Measurements from ENCODE around the gene HMCN2.

HMCN2 gene

DNA sequence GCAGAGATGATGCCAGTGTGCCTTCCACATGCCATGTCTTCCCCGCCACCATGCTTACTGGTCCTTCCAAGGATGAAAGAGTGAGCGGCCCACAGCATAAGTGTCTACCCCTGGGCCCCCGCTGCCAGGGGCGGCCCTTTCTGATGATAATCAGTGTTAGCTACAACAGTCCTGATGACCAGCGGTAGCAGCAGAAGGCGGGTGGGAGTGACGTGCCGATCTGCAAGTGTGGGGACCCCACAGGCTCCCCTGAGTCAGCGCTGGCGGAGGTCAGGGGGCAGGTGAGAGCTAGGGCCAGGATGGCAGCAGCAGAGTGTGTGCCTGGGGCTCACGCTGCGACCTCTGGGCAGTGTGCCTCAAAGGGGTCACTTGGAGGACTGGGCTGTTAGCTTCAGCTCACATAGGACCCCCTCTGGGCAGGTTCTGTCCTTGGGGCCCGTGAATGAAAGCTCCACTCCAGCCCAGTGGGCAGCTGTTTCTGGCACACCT, 80.4 kb downstream of the HMCN2 start:
- DNase-seq (ENCODE audit: low spot score) = no peak

DNA sequence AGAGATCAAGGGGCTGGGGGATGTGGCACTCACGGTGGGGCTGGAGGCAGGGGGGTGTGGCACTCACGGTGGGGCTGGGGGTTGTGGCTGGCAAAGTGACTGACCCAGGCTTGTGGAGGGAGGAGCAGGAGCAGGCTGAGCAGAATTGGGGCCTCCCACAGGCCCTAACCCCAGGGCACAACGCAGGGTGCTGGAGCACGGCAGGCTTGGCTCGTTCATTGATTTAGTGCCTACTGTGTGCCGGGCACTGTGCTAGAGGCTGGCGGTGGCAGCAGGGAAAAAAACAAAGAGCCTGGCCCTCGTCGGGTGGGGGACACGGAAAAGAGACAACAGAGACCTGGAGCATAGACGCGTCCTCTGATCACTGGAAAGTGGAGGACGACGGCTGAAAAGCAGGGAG, 80.9 kb downstream of the HMCN2 start:
- no peak for DNase-seq (ENCODE audit: low spot score)

DNA sequence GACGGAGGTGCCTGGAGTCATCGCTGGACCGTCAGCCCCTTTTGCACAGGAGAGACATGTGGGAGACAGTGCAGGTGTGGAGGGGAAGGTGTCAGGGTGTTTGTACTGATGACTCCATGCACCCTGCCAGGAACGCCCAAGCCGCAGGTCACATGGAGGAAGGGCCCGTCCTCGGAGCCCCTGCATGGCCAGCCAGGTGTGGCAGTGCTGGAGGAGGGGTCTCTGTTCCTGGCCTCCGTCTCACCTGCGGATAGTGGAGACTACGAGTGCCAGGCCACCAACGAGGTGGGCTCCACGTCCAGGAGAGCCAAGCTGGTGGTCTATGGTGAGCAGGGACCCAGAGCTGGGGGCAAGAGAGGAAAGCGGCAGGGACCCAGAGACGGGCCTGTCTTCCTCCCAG, 81.5 kb downstream of the HMCN2 start:
- DNase-seq (ENCODE audit: low spot score) = no peak

DNA sequence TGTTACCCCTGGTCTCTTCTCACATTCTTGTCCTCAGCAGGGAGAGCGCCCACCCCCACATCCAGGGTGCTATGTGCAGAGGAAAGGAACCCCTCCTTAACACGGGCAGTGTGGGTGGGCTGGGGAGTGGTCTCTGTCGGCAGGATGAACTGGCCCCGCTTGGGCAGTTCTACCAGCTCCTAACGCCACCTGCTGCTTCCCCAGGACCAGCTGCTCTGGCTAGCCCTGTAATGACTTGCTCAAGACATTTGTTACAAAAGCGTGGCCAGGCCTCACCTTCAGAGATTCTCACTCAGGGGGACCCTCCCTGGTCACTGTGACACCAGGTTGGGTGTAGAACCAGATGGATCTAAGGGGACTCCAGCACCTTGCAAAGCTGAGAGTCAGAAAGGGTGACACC, 82.4 kb downstream of the HMCN2 start:
- DNase-seq (ENCODE audit: low spot score) = no peak

DNA sequence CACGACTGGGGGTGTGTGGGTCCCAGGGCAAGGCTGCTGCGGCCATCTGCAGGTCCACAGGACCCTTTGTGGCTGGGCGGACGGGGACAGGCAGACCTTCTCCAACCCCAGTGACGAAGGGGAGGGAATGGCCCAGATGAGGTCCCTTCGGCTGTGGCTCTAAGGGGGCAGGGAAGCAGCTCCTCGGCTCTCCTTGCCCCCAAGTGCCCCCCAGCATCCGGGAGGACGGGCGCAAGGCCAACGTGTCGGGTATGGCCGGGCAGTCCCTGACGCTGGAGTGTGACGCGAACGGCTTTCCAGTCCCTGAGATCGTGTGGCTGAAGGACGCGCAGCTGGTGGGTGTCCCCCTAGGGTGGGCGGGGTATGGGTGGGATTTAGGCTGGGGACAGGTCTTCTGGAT, 82.8 kb downstream of the HMCN2 start:
- DNase-seq (ENCODE audit: low spot score) = no peak

DNA sequence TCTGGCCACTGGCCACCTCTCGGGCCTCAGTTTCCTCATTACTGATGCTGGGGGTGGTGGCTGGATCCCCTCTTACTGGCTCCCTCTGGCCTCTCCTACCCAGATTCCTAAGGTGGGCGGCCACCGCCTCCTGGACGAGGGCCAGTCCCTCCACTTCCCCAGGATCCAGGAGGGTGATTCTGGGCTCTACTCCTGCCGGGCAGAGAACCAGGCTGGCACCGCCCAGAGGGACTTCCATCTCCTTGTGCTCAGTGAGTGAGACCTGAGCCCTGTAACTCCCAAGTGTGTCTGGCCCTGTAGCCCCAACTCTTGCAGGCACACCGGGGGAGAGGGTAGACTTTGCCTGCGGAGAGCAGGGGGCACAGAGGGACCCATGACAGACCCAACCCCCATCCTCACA, 83.3 kb downstream of the HMCN2 start:
- no peak for DNase-seq (ENCODE audit: low spot score)

DNA sequence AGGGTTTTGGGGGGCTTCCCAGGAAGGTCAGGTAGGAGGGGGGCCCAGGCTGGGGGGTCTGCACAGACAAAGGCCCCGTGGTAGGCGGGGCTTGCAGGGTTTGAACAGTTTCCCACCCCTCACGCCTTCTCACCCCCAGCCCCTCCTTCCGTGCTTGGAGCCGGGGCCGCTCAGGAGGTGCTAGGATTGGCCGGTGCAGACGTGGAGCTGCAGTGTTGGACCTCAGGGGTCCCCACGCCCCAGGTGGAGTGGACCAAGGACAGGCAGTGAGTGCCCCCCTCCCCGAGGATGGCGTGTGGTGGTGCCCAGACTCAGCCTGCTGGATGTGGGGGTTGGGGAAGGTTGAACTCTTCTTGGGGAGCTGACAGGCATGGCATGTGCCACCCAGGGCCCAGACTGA, 83.8 kb downstream of the HMCN2 start:
- no peak for DNase-seq (ENCODE audit: low spot score)

DNA sequence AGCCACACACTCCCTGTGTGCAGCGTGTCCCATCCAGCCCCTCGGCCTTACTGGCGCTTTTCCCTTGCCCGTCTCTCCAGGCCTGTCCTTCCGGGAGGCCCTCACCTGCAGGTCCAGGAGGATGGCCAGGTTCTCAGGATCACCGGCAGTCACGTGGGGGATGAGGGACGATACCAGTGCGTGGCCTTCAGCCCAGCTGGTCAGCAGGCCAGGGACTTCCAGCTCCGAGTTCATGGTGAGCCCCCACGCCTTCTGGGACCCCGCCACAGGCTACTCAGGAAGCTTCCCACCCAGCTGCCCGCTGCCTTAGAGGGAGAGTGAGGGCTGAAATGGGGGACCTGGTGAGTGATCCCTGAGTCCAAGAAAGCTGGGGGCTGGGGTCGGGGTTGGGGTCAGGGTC, 85.8 kb downstream of the HMCN2 start:
- no peak for DNase-seq (ENCODE audit: low spot score)

DNA sequence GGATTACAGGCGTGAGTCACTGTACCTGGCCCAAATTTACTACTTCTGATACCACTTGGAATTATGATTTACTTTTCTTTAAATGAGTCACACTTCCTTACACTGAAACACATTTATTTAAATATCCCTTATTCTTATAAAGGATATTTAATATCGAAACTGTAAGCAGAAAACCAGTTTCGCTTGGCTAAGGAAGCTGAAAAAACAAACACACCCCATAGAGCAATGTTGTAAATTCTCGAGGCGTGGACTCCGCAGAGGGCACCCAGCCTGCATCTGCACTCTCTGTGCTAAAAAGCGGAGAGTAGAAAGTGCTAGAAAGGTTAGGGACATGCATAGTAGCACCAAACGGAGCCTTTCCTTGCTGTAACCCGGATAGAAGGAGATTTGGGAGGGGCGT, 86.5 kb downstream of the HMCN2 start:
- no peak for DNase-seq (ENCODE audit: low spot score)

DNA sequence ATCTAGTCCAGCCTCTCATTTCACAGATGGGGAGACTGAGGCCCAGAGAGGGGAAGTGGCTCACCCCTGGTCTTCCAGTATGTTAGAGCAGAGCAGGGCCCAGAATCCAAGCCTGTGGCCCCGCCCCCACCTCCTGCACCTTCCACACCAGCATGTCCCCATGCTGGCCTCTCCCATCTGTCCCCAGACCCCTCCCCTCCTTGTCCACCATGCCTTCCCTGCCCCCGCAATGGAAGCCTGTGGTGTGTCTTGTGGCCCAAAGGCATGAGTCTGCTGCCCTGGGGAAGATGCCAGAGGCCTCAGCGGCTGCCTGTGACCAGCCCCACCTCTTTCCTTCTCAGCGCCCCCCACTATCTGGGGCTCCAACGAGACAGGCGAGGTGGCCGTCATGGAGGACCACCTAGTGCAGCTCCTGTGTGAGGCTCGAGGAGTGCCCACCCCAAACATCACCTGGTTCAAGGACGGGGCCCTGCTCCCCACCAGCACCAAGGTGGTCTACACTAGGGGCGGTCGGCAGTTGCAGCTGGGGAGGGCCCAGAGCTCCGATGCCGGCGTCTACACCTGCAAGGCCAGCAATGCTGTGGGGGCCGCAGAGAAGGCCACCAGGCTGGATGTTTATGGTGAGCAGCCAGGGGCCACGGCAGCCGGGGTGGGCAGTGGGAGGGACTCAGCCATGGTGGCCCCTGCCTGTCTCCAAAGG, 87.2 kb downstream of the HMCN2 start:
- no peak for DNase-seq (ENCODE audit: low spot score)

DNA sequence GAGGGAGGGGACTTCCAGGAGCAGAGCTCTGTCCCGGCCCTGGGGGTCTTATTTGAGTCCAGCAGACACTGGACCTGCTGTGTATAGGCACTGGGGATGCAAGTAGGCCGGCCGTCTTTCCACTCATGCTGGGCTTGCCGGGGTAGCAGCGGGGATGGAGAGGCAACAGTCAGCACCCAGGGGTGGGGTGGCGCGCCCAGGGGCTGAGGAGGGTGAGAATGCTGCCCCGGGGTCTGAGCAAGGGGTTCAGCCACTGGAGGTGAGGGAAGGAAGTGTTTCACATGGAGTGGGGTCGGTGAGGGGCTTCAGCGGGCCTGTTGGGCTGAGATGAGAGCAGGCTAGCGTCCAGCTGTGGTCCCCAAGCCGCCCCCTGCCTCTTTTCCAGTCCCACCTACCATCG, 88.8 kb downstream of the HMCN2 start:
- no peak for DNase-seq (ENCODE audit: low spot score)

DNA sequence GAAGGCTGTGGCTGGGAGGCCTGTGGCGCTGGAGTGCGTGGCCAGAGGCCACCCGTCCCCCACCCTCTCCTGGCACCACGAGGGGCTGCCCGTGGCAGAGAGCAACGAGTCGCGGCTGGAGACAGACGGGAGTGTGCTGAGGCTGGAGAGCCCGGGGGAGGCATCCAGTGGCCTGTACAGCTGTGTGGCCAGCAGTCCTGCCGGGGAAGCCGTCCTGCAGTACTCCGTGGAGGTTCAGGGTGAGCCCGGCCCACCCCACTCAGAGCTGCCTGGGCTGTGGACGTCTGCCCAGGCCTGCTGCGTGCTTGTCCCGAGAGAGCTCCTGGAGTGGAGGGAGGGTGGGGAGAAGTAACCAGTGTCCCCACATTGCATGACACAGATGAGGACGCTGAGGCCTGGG, 89.2 kb downstream of the HMCN2 start:
- DNase-seq (ENCODE audit: low spot score) = no peak

DNA sequence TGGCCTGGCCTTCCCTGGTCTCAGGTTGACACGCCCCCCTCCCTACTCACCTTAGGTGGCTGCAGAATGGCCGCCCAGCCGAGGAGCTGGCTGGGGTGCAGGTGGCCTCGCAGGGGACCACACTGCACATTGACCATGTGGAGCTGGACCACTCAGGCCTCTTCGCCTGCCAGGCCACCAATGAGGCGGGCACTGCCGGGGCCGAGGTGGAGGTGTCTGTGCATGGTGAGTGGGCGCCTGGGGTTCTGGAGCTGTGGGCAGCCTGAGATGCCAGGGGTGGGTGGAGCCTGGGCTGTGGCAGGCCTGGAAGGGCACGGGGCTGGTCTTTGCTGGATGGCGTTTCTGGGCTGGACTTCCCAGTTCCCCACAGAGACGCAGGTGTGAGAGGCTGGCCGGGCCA, 90.5 kb downstream of the HMCN2 start:
- no peak for DNase-seq (ENCODE audit: low spot score)

DNA sequence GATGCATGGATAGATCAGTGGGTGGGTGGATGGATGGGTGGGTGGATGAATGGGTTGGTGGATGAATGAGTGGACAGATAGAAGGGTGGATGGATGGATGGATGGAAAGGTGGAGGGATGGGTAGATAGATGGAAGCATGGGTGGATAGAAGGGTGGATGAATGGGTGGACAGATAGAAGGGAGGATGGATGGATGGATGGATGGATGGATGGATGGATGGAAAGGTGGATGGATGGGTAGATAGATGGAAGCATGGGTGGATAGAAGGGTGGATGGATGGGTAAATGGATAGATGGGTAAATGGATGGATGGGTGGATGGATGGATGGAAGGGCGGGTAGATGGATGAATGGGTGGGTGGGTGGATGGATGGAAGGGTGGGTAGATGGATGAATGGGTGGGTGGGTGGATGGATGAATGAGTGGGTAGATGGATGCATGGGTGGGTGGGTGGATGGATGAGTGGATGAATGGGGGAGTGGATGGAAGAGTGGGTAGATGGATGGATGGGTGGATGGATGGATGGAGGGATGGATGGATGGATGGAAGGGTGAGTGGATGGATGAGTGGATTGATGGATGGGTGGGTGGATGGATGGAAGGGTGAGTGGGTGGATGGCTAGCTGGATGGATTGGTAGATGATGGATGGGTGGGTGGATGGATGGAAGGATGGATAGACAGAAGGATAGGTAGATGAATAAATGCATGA, 91.5 kb downstream of the HMCN2 start:
- no peak for DNase-seq (ENCODE audit: low spot score)

DNA sequence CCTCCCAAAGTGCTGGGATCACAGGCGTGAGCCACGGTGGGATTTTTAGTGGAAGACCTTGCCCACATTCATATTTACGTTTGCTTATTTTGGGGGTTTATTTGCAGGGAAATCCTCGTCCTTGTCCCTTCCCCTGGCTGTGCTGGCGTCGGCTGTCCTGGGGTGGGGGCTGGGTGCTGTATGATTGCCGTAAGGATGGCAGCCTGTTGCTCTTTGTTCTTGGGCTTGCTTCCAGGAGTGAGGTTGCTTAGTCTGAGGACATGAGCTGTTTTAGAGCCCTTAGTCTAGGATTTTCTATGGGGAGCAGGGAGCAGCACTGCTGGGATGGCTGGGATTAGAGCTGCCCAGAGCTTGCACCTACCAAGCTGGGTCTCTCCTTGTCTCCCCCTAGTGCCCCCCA, 93.4 kb downstream of the HMCN2 start:
- DNase-seq (ENCODE audit: low spot score) = no peak

DNA sequence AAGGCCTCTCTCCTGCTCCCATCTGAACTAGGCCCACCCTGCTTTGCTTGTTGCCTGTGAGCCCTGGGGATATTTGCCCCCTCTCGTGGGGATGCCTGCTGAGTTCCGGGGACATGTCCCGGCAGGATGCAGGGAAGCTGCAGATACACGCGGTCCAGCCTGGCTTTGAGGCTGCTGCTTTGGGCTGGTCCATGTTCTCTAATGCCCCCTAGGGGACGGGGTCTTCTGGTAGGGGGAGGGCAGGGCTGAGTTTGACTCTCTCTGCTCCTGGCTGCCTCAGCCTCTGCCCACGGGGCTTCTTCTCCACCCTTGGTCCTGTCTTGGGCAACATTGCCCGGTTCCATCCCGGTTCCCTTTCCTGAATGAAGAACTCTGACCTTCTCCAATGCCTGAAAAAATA, 94.3 kb downstream of the HMCN2 start:
- DNase-seq (ENCODE audit: low spot score) = no peak

DNA sequence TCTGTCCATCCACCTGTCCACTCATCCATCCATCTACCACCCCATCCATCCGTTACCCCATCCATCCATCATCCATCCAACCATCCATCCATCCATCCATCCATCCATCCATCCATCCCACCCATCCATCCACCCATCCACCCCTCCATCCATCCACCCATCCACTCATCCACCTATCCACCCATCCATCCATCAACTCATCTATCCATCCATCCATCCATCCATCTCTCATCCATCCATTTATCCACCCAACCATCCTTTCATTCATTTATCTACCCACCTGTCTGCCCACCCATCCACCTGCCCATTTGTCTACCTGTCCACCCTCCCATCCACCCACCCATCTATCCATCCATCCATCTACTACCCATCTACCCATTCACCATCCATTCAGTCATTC, 95.1 kb downstream of the HMCN2 start:
- DNase-seq (ENCODE audit: low spot score) = no peak

DNA sequence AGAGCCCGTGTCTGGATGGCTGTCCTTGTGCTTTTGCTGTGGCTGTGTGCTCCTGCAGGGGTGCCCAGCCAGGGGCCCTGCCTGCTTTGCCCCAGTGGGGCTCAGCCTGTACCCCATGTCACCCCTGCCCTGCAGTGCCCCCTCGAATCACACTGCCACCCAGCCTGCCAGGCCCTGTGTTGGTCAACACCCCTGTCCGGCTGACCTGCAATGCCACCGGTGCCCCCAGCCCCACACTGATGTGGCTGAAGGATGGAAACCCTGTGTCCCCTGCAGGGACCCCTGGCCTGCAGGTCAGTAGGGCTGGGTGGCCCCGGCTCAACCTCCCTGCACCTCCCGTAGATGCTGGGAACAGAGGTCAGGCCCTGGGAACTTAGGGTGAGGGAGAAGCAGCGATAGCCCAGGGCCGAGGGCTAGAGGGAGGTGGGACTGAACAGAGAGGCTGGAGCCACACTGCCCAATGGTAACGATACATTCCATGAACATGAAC, 96.4 kb downstream of the HMCN2 start:
- no peak for DNase-seq (ENCODE audit: low spot score)

DNA sequence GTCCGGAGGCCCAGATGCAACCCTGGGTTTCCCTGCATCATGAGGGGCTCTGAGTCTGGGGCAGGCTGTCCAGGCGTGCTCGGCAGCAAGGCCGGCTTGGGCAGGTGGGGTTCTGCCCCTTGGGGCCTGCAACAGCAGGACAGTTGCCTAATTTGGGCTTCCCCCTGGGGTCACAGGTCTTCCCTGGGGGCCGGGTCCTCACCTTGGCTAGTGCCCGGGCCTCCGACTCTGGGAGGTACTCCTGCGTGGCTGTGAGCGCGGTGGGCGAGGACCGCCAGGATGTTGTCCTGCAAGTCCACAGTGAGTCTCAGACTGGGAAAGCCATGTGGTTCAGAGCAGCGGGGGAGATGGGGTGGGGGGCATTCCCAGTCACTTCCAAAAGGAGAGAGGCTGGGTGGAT, 97.1 kb downstream of the HMCN2 start:
- no peak for DNase-seq (ENCODE audit: low spot score)

DNA sequence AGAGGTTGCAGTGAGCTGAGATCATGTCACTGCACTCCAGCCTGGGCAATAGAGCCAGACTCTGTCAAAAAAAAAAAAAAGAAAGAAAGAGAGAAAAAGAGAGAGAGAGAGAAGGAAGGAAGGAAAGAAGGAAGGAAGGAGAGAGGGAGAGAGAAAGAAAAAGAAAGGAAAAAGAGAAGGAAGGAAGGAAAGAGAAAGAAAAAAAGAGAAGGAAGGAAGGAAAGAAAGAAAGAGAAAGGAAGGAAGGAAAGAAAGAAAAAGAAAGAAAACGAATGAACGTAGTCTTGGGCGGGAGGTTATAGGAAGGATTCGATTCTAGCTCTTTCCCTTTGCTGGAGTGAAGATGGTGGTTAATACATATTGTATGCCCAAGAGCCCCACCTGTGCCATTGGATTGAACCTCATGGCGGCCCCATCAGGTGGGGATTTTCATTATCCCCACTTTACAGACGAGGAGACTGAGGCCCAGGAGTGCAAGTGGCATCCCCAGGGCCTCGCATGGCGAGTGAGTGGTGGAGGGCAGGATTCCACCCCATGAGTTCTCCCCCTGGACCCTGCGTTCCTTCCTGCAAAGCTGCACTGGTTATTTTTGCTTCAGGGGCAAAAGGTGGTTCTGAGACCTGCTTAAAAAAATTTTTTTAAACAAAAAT, 98.3 kb downstream of the HMCN2 start:
- no peak for DNase-seq (ENCODE audit: low spot score)

DNA sequence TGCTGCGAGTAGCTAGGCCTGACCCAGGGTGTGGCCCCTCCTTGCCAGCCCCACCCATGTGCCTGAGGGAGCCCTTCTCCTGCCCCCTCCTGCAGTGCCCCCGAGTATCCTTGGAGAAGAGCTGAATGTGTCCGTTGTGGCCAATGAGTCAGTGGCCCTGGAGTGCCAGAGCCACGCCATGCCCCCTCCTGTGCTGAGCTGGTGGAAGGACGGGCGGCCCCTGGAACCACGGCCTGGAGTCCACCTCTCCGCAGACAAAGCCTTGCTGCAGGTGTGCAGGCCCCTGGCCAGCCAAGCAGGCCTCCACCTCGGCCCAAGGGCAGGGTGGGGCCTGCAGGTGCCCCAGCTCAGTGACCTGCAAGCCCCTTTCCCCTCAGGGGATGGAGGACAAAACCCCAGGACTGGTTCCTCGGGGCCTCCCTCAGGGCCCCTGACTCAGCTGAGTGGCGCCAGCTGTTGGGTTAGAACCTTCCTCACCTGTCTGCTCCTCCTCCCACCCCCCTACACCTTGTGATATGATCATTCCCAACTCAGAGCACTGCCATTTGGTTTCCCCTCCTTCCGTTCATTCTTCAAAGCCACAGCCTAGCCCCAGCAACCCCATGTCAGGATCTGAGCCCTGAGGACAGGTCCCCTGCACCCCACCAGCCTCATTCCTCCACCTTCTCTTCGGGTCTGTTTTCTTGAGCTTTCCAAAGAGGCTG, 99.2 kb downstream of the HMCN2 start:
- DNase-seq (ENCODE audit: low spot score) = no peak

DNA sequence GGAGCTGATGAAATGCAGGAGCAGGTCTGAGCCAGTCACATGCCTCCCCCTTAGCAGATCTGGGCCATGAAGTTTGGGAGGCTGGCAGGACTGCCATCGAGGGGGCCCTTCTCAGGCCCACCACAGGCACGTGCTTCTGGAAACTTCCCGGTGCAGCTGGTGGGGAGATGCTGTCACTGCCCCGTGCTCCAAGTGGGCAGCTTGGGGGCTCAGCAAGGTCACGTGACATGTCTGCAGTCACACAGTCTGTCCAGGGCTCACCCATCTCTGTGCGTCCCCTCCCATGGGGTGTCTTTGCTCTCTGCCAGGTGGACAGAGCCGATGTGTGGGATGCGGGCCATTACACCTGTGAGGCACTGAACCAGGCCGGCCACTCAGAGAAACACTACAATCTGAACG, 99.8 kb downstream of the HMCN2 start:
- no peak for DNase-seq (ENCODE audit: low spot score)

DNA sequence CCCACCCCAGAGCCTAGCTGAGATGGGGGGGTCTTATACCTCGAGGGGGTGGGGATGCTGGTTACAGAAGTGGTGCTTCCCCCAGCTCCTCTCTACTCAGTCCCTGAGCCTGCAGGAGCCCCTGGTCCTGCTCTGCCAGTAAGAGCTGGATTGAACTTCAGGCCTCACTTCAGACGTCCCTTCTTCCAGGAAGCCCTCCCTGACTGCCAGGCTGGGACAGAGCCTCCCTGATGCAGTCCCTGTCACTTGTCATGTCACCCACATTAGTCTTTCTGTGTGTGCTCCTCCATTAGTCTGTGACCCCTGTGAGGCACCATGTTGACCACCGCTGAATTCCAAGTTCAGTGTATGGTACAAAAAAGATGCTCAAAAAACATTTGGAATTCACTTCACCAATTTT, 100.5 kb downstream of the HMCN2 start:
- no peak for DNase-seq (ENCODE audit: low spot score)
